K562 (cell line): ENCODE results near the gene PDE1C. TPM values are rescaled to one million over a fixed set of nuclear protein-coding genes. Genes with fewer than 3 reads are reported as not detected.

Source experiments
- HOXB6 ChIP-seq: fragments of 250-450 bp; sonication (Bioruptor Pico); IDR thresholded peaks from 2 replicates; pipeline ENCODE4 v1.5.1; 2022; ENCODE audit warnings: mild to moderate bottlenecking, borderline replicate concordance
- JUND ChIP-seq, 2 experiments: IDR thresholded peaks; 2 replicates in 1 of 2; 3 replicates in 1 of 2; pipeline ENCODE4 v1.6.1; 2011; ENCODE audit warnings: borderline replicate concordance in 2 of 2, low read depth in 2 of 2, low read length in 2 of 2, improper control_type of control experiment in 1 of 2, missing biosample characterization in 1 of 2, missing genetic modification characterization in 1 of 2, missing genetic modification reagents in 1 of 2
- RFX7 ChIP-seq: fragments of 250-450 bp; sonication (Bioruptor Pico); IDR thresholded peaks from 2 replicates; pipeline ENCODE4 v1.5.1; 2021; ENCODE audit warnings: mild to moderate bottlenecking
- polyA plus RNA-seq, 8 experiments: library from polyadenylated mRNA; depleted of rRNA in 4 of 8; stranded (reverse) in 5 of 8; unstranded in 3 of 8; fragments of >200 nt; fragmentation: Nextera tagmentation in 2 of 8; fragmentation: Illumina TruSeq in 1 of 8; extraction: Ambion mirVana in 2 of 8; extraction: Trizol in 1 of 8; gene quantifications; 2 replicates each; pipeline versions ENCODE4 v1.2.1 to v1.2.3, GENCODE V29; 2011 to 2014; ENCODE audit warnings: inconsistent platforms in 1 of 8, missing spikeins in 1 of 8
- total RNA-seq, 7 experiments: library from RNA; depleted of rRNA in 6 of 7; stranded (reverse); fragments of >200 nt in 6 of 7; fragmentation: Illumina TruSeq in 2 of 7; extraction: Trizol in 2 of 7; gene quantifications; 2 replicates each; pipeline versions ENCODE4 v1.2.1 to v1.2.3, GENCODE V29; 2011 to 2021; ENCODE audit warnings: low replicate concordance in 1 of 7
- TF ChIP-seq, protein P1 (sequence below), 2 experiments: fragments of 450-650 bp; IDR thresholded peaks; 2 replicates each; pipeline ENCODE4 v1.6.1; 2016; ENCODE audit warnings: mild to moderate bottlenecking in 2 of 2, borderline replicate concordance in 1 of 2, low read depth in 1 of 2, moderate library complexity in 1 of 2

The PDE1C gene
- total and polyA plus RNA-seq, 9 of the 15 experiments (the other 6 are each of a cell fraction or from before 2014, with no cell fraction given): under 0.01 to 0.01 TPM; not detected in 7

DNA sequence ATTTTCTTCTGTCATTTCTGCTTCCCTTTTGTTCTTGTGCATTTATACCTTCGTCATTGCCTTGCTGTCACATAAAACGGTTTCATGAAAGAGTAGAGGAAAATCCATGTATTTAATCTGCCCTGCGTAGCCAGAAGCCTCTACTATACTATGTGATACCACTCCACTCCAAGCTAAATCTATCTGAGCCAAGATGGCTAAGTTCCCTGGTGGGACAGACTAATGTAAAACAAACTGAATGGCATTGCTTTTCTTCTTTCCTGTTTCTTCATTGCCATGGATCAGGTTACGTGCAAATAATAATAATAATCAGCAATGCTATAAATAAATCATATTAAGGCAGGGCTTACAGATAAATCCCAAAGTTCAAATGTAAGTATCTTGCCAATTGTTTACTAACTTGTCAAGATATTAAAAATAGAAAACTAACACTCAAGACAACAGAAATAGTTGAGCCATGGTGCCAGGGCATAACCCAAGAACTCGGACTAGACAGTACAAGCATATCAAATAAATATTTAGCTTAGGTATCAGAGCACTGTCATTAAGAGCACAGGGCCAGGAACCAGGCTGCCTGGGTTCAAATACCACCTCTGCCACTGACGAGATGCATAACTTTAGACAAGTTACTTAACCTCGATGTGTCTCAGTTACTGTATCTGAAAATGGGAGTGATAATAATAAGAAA, 151.4 kb downstream of the PDE1C start (continued):
- TF ChIP-seq, protein P1, sequence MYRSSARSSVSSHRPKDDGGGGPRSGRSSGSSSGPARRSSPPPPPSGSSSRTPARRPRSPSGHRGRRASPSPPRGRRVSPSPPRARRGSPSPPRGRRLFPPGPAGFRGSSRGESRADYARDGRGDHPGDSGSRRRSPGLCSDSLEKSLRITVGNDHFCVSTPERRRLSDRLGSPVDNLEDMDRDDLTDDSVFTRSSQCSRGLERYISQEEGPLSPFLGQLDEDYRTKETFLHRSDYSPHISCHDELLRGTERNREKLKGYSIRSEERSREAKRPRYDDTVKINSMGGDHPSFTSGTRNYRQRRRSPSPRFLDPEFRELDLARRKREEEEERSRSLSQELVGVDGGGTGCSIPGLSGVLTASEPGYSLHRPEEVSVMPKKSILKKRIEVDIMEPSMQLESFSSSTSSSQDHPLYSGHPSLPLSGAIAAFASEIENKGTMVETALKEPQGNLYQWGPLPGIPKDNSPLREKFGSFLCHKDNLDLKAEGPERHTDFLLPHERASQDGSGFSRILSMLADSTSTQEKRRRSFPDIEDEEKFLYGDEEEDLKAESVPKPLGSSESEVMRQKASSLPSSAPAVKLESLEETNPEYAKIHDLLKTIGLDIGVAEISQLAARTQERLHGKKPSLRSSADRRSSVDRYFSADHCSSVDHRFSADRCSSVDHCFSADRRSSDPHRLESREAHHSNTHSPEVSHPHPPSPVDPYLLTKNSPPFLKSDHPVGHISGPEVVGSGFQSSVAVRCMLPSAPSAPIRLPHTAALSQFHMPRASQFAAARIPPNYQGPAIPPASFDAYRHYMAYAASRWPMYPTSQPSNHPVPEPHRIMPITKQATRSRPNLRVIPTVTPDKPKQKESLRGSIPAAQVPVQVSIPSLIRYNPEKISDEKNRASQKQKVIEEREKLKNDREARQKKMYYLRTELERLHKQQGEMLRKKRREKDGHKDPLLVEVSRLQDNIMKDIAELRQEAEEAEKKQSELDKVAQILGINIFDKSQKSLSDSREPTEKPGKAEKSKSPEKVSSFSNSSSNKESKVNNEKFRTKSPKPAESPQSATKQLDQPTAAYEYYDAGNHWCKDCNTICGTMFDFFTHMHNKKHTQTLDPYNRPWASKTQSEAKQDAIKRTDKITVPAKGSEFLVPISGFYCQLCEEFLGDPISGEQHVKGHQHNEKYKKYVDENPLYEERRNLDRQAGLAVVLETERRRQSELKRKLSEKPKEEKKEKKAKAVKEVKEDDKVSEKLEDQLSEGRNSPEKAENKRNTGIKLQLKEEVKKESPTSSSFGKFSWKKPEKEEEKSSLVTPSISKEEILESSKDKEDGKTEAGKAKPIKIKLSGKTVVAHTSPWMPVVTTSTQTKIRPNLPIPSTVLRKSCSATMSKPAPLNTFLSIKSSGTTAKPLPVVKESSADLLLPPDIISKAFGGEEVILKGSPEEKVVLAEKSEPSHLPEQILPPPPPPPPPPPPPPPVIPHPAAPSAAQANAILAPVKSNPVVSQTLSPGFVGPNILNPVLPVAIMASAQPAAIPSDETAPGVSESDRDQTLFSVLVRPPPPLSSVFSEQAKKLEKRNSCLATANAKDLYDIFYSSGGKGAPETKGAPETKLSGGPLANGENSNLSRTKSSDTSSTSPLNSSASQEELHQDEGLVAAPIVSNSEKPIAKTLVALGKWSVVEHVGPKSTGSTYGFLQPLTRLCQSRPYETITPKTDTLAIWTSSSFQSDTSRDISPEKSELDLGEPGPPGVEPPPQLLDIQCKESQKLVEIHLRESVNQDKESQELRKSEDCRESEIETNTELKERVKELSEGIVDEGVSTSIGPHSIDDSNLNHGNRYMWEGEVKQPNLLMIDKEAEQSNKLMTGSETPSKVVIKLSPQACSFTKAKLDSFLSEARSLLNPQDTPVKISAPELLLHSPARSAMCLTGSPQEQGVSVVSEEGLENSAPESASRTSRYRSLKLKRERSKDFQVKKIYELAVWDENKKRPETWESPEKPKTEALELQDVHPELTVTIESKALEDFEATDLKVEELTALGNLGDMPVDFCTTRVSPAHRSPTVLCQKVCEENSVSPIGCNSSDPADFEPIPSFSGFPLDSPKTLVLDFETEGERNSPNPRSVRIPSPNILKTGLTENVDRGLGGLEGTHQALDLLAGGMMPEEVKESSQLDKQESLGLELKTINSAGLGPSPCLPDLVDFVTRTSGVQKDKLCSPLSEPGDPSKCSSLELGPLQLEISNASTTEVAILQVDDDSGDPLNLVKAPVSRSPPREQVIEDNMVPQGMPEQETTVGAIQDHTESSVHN (IDR thresholded peaks at IDR 0.05; ENCODE audit: borderline replicate concordance in 1 of 2, low read depth in 1 of 2): no peak
- TF ChIP-seq HOXB6 (no peak), JUND (IDR thresholded peaks at IDR 0.05; ENCODE audit: borderline replicate concordance, low read depth, low read length) (no peak), JUND (tag; IDR thresholded peaks at IDR 0.05; ENCODE audit: borderline replicate concordance, low read depth, low read length) (no peak), RFX7 (CRISPR knock-in tag) (no peak)
